NT2/D1 (cell line): ENCODE measurements around the gene SPRYD3.
"Not testable (repeated sequence)": the region's sequence is repeated elsewhere in the genome, so short reads cannot be mapped to it uniquely, and the experiment has no call there.

ENCODE experiments used
- DNase-seq: peaks from one replicate; pipeline ENCODE4 v3.0.0-alpha.2; 2011; ENCODE audit warnings: low read depth, low spot score
- H3K27me3 ChIP-seq: 2 replicates; pipeline ENCODE4 v1.6.0; 2011; ENCODE audit warnings: mild to moderate bottlenecking; ENCODE audit not compliant: insufficient read length, insufficient read depth
- H3K36me3 ChIP-seq: 2 replicates; pipeline ENCODE4 v1.6.1; 2011; ENCODE audit warnings: mild to moderate bottlenecking, low read length, mixed read lengths; ENCODE audit not compliant: insufficient read depth, insufficient read length
- H3K4me1 ChIP-seq: 2 replicates; pipeline ENCODE4 v1.5.1; 2011; ENCODE audit not compliant: insufficient read depth, insufficient read length
- H3K4me3 ChIP-seq: 2 replicates; pipeline ENCODE4 v1.5.1; 2011; ENCODE audit warnings: low read depth; ENCODE audit not compliant: insufficient read length
- H3K9ac ChIP-seq: 2 replicates; pipeline ENCODE4 v1.6.0; 2011; ENCODE audit warnings: low read depth; ENCODE audit not compliant: insufficient read length
- H3K9me3 ChIP-seq: 2 replicates; pipeline ENCODE4 v1.5.1; 2011; ENCODE audit warnings: mild to moderate bottlenecking, low read length; ENCODE audit not compliant: insufficient read depth
- SUZ12 ChIP-seq: IDR thresholded peaks from 2 replicates; pipeline ENCODE4 v1.6.1; 2011; ENCODE audit not compliant: insufficient read length, insufficient read depth; ENCODE audit errors: extremely low read depth
- YY1 ChIP-seq: IDR thresholded peaks from 2 replicates; pipeline ENCODE4 v1.6.1; 2011; ENCODE audit not compliant: insufficient read length, insufficient read depth
- ZNF274 ChIP-seq: IDR thresholded peaks from 2 replicates; pipeline ENCODE4 v1.6.1; 2011; ENCODE audit warnings: mild to moderate bottlenecking, low read depth, low read length

The SPRYD3 gene

DNA sequence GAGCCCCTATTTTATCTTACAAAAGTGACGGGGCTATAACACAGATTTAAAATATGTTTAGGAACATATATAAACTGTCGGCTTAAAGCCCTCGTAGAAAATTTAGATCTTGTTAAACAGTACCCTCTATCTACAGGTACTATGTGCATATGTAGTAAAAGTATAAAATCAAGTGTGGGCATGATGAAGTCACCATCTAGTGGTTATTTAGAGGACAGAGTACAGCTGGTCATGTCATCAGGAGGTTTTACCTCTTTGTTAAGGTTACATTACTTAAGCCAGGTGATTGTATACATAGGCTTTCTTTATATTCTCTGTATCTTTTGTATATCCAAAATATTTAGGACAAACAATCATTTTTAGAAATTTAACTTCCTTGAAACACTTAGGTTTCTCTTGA, 47.6 kb downstream of the SPRYD3 start:
- no peak for DNase-seq
- Histone ChIP-seq H3K9ac (no peak overlapping the region), H3K9me3 (no peaks in the 10 kb centered on the region), H3K27me3 (no peaks in the 10 kb centered on the region), H3K4me3 (no peak overlapping the region), H3K36me3 (peaks cover 92% of the 10 kb centered on the region), H3K4me1 (no peaks in the 10 kb centered on the region)
- TF ChIP-seq SUZ12: no peak
- no peak for TF ChIP-seq YY1
- TF ChIP-seq ZNF274: no peak

DNA sequence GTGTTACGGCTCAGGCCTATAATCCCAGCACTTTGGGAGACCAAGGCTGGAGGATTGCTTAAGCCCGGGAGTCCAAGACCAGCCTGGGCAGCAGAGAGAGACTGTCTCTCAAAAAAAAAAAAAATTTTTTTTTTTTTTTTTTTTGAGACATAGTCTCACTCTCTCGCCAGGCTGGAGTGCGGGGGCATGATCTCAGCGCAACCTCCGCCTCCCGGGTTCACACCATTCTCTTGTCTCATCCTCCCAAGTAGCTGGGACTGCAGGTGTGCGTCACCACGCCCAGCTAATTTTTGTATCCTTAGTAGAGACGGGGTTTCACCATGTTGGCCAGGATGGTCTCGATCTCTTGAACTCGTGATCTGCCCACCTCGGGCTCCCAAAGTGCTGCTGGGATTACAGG, 52.2 kb downstream of the SPRYD3 start:
- not testable (repeated sequence) for H3K9ac ChIP-seq, H3K9me3 ChIP-seq, DNase-seq, H3K27me3 ChIP-seq, H3K4me3 ChIP-seq, H3K4me1 ChIP-seq
- peaks cover 91% of the 10 kb centered on the region for H3K36me3 ChIP-seq

DNA sequence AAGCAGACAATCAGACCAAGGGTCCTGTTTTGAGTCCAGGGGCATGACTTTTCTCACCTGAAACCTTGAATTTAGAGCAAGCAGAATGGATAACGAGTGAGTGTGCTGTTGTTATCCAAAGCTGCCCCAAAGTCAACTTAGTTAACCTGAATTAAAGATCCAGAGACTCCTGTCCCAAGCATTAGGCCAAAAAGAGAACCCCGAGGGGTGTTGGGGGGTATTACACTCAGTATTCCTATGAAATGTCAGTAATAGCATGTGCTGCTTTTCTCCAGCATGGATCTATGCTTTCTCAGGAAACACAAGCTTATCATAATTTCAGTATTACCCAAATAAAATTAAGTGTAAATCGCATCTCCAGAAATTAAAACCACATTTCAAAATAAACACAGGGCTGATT, 53.9 kb downstream of the SPRYD3 start:
- Histone ChIP-seq H3K9ac (no peak overlapping the region), H3K4me3 (no peak overlapping the region), H3K9me3 (no peaks in the 10 kb centered on the region), H3K4me1 (no peaks in the 10 kb centered on the region), H3K36me3 (peaks cover 91% of the 10 kb centered on the region), H3K27me3 (no peaks in the 10 kb centered on the region)
- DNase-seq: no peak
- no peak for TF ChIP-seq YY1

DNA sequence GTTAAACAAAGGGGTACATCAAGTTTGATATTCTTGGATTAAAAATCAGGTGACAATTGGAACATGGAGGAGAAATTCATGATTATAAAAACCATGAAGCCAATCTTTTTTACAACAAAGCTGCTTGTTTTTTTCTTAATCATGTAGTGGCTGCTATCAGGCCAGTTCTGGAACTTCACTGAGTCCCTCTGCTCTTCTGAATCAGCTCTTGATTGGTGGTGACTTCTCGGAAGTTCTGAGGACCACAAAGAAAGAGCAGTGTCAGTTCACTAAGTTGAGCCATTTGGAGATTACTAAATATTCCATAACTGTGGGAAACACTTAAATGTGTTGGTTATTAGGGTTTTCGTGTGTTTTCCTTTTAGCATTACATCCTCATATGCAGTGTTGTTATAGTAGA, 64.5 kb downstream of the SPRYD3 start:
- H3K36me3 ChIP-seq: peaks cover 82% of the 10 kb centered on the region
- no peak overlapping the region for H3K4me3 ChIP-seq
- H3K9me3 ChIP-seq: no peaks in the 10 kb centered on the region
- H3K4me1 ChIP-seq: peaks cover 6% of the 10 kb centered on the region
- no peaks in the 10 kb centered on the region for H3K27me3 ChIP-seq
- TF ChIP-seq ZNF274 (no peak), SUZ12 (no peak), YY1 (no peak)
- H3K9ac ChIP-seq: no peak overlapping the region
- no peak for DNase-seq
